Hepatocyte (in vitro differentiated cells): ENCODE data around the gene SRPK2. TPM values are rescaled to one million over a fixed set of nuclear protein-coding genes. Genes with fewer than 3 reads are reported as not detected.

Experiments used
- DNase-seq: peaks from one replicate; pipeline ENCODE4 v3.0.0-alpha.2; 2016; ENCODE audit warnings: low spot score
- H2AFZ ChIP-seq: fragments of 200-600 bp; sonication (generic); 2 replicates; pipeline ENCODE4 v1.6.0; 2016; ENCODE audit warnings: antibody characterized with exemption, mild to moderate bottlenecking
- H3K27ac ChIP-seq: fragments of 200-600 bp; sonication (generic); 2 replicates; pipeline ENCODE4 v1.5.1; 2016; ENCODE audit warnings: mild to moderate bottlenecking
- H3K27me3 ChIP-seq: fragments of 200-600 bp; sonication (generic); 2 replicates; pipeline ENCODE4 v1.6.1; 2016
- H3K36me3 ChIP-seq: fragments of 200-600 bp; sonication (generic); replicated peaks from 2 replicates; pipeline ENCODE4 v1.5.1; 2016; ENCODE audit warnings: low read depth; ENCODE audit not compliant: insufficient read depth
- H3K4me1 ChIP-seq: fragments of 200-600 bp; sonication (generic); 2 replicates; pipeline ENCODE4 v1.5.1; 2016; ENCODE audit warnings: mild to moderate bottlenecking, moderate library complexity; ENCODE audit not compliant: insufficient read depth
- H3K4me2 ChIP-seq: fragments of 200-600 bp; sonication (generic); 2 replicates; pipeline ENCODE4 v1.6.0; 2016
- H3K4me3 ChIP-seq: fragments of 200-600 bp; sonication (generic); 2 replicates; pipeline ENCODE4 v1.5.1; 2016; ENCODE audit warnings: mild to moderate bottlenecking
- H3K79me2 ChIP-seq: fragments of 200-600 bp; sonication (generic); 2 replicates; pipeline ENCODE4 v1.6.0; 2017; ENCODE audit warnings: mild to moderate bottlenecking
- H3K9me2 ChIP-seq: fragments of 200-600 bp; sonication (generic); replicated peaks from 2 replicates; pipeline ENCODE4 v1.6.0; 2017; ENCODE audit warnings: mild to moderate bottlenecking; ENCODE audit not compliant: insufficient read depth
- H3K9me3 ChIP-seq: fragments of 200-600 bp; sonication (generic); 2 replicates; pipeline ENCODE4 v1.5.1; 2016; ENCODE audit warnings: low read depth, mild to moderate bottlenecking
- H4K20me1 ChIP-seq: fragments of 200-600 bp; sonication (generic); 2 replicates; pipeline ENCODE4 v1.6.0; 2016; ENCODE audit warnings: mild to moderate bottlenecking; ENCODE audit not compliant: insufficient read depth, poor library complexity, severe bottlenecking
- EZH2 ChIP-seq: fragments of 200-600 bp; sonication (generic); IDR thresholded peaks from 2 replicates; pipeline ENCODE4 v1.6.1; 2016; ENCODE audit warnings: antibody characterized with exemption, mild to moderate bottlenecking, borderline replicate concordance
- EZH2phosphoT487 ChIP-seq: fragments of 200-600 bp; sonication (generic); IDR thresholded peaks from one replicate; pipeline ENCODE4 v1.6.1; 2018; ENCODE audit warnings: antibody characterized with exemption, mild to moderate bottlenecking, low read depth, moderate library complexity; ENCODE audit not compliant: unreplicated experiment, severe bottlenecking
- WGBS: methylation state at CpG from one replicate; pipeline ENCODE4 v1.1.6; 2016; ENCODE audit warnings: low lambda C conversion rate; ENCODE audit errors: missing lambda C conversion rate; 5-methylcytosine and 5-hydroxymethylcytosine counted together
- polyA plus RNA-seq: library from polyadenylated mRNA; unstranded; fragments of >200 nt; fragmentation: Nextera tagmentation; extraction: Ambion mirVana; gene quantifications from 2 replicates; pipeline ENCODE4 v1.2.1, GENCODE V29; 2016
- total RNA-seq: library from RNA; depleted of rRNA; stranded (reverse); fragments of >200 nt; gene quantifications from 2 replicates; pipeline ENCODE4 v1.2.3, GENCODE V29; 2014
- TF ChIP-seq, protein P1 (sequence below): fragments of 200-600 bp; sonication (generic); IDR thresholded peaks from 2 replicates; pipeline ENCODE4 v1.5.1; 2016; ENCODE audit warnings: antibody characterized with exemption, mild to moderate bottlenecking; ENCODE audit not compliant: poor library complexity

The SRPK2 gene
- total and polyA plus RNA-seq, 2 experiments from 2014 or later: 41.4 to 46.1 TPM

DNA sequence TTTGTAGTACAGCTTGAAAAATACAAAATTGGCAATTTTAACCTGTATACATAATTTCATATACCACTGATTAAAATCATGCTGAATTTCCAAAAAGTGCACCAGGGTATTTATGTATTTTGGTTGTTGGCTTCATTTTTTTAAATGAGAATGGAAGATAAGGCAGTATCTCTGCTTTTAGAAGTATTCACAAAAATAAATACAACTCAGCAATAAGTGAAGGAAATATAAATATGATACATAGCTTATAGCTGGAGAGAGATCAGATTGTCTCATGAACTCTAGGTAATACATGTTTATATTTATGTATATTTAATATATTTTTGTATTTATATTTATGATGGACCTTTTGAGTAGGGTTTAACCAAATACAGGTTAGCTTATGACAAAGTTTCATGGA, 293.8 kb downstream of the SRPK2 start:
- H3K27ac ChIP-seq: no peak overlapping the region
- no peaks in the 10 kb centered on the region for H3K4me1 ChIP-seq
- H3K9me3 ChIP-seq: no peaks in the 10 kb centered on the region
- H3K4me3 ChIP-seq: no peak overlapping the region
- DNase-seq: no peak
- H3K79me2 ChIP-seq: peaks cover 9% of the 10 kb centered on the region
- H3K9me2 ChIP-seq: no peaks in the 10 kb centered on the region
- TF ChIP-seq EZH2phosphoT487 (no peak), EZH2 (no peak)
- TF ChIP-seq, protein P1, sequence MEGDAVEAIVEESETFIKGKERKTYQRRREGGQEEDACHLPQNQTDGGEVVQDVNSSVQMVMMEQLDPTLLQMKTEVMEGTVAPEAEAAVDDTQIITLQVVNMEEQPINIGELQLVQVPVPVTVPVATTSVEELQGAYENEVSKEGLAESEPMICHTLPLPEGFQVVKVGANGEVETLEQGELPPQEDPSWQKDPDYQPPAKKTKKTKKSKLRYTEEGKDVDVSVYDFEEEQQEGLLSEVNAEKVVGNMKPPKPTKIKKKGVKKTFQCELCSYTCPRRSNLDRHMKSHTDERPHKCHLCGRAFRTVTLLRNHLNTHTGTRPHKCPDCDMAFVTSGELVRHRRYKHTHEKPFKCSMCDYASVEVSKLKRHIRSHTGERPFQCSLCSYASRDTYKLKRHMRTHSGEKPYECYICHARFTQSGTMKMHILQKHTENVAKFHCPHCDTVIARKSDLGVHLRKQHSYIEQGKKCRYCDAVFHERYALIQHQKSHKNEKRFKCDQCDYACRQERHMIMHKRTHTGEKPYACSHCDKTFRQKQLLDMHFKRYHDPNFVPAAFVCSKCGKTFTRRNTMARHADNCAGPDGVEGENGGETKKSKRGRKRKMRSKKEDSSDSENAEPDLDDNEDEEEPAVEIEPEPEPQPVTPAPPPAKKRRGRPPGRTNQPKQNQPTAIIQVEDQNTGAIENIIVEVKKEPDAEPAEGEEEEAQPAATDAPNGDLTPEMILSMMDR: no peak
- H3K4me2 ChIP-seq: no peak overlapping the region
- no peaks in the 10 kb centered on the region for H3K36me3 ChIP-seq
- H3K27me3 ChIP-seq: no peaks in the 10 kb centered on the region
- H2AFZ ChIP-seq: no peak overlapping the region
- H4K20me1 ChIP-seq: peaks cover 3% of the 10 kb centered on the region

DNA sequence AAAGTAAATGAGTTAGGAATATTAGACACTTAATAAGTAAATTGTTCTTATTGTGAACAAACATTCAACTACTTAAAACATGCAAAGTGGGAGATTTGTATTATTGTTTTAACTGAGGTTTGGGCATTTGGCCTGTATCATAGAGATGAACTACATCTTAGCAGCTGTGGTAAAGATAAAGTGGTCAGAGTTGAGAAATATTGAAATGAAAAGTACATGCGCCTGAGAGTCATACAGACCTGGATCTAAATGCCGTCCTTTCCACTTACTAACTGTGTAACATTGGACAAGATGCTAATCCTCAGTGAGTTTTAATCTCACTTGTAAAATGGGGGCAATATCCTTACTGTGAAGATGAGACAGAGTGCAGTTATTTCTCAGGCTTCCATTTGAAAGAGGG, 300.3 kb downstream of the SRPK2 start:
- WGBS: 88% methylated on average over 2 of the region's 2 CpGs
- Histone ChIP-seq H3K79me2 (peaks cover 23% of the 10 kb centered on the region), H3K9me2 (no peaks in the 10 kb centered on the region), H3K27me3 (no peaks in the 10 kb centered on the region), H3K9me3 (no peaks in the 10 kb centered on the region), H3K4me1 (no peaks in the 10 kb centered on the region), H3K27ac (no peak overlapping the region), H3K36me3 (no peaks in the 10 kb centered on the region), H4K20me1 (peaks cover 6% of the 10 kb centered on the region), H2AFZ (no peak overlapping the region), H3K4me2 (no peak overlapping the region), H3K4me3 (no peak overlapping the region)
- no peak for TF ChIP-seq EZH2phosphoT487
- TF ChIP-seq EZH2: no peak
- TF ChIP-seq, protein P1: no peak
- DNase-seq: no peak

DNA sequence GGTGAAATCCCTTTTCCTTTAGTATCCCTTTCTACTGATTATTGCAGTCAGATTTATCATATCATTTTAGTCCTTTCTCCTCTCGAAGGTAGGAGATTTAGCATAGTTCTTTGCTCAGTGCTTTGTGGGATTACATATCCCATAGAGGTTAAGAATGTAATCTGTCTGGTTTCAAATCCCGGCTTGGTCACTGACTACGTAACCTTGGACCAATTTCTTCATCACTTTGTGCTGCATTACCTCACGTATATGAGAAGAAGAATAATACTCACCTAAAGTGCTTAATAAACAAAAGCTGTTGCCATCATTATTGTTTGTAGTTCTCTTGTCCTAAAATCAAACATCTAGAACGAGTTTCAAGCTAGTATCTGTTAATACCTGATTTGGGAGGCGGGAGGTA, 300.7 kb downstream of the SRPK2 start:
- no peaks in the 10 kb centered on the region for H3K36me3 ChIP-seq
- TF ChIP-seq, protein P1: no peak
- TF ChIP-seq EZH2 (no peak), EZH2phosphoT487 (no peak)
- no peaks in the 10 kb centered on the region for H3K4me1 ChIP-seq
- H3K4me3 ChIP-seq: no peak overlapping the region
- 89% methylated on average over 6 of the region's 6 CpGs for WGBS
- H4K20me1 ChIP-seq: peaks cover 6% of the 10 kb centered on the region
- no peaks in the 10 kb centered on the region for H3K9me3 ChIP-seq
- no peak for DNase-seq
- no peaks in the 10 kb centered on the region for H3K27me3 ChIP-seq
- H3K79me2 ChIP-seq: peaks cover 27% of the 10 kb centered on the region
- H3K4me2 ChIP-seq: no peak overlapping the region
- H3K9me2 ChIP-seq: no peaks in the 10 kb centered on the region
- no peak overlapping the region for H3K27ac ChIP-seq
- no peak overlapping the region for H2AFZ ChIP-seq

DNA sequence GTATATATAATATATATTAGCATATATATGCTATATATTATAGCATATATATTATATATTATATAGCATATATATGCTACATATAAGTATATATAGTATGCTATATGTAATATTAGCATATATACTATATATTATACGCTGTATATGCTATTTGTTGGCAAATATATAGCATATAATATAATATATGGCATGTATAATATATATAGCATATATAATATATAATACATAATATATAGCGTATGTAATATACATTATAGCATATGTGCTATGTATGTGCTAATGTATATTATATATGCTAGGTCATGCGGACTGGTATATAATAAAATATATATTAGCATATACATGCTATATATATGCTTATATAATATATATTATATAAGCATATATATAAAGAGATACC, 301.9 kb downstream of the SRPK2 start:
- H2AFZ ChIP-seq: no peak overlapping the region
- TF ChIP-seq EZH2: no peak
- WGBS: 96% methylated on average over 3 of the region's 3 CpGs
- no peak overlapping the region for H3K27ac ChIP-seq
- no peaks in the 10 kb centered on the region for H3K4me1 ChIP-seq
- H4K20me1 ChIP-seq: peaks cover 6% of the 10 kb centered on the region
- no peak overlapping the region for H3K4me3 ChIP-seq
- H3K79me2 ChIP-seq: peaks cover 33% of the 10 kb centered on the region
- H3K27me3 ChIP-seq: no peaks in the 10 kb centered on the region
- H3K9me3 ChIP-seq: no peaks in the 10 kb centered on the region
- DNase-seq: no peak
- H3K36me3 ChIP-seq: no peaks in the 10 kb centered on the region
- H3K4me2 ChIP-seq: no peak overlapping the region
- H3K9me2 ChIP-seq: no peaks in the 10 kb centered on the region
